ENCODE measurements around the gene MIOX. TPM values are rescaled to one million over a fixed set of nuclear protein-coding genes. Genes with fewer than 3 reads are reported as not detected.

The MIOX gene
- total RNA-seq, 1 experiment from 2014 or later = 0.39 TPM

- no peak overlapping the region for H3K27ac ChIP-seq (ENCODE audit: low read depth, low read length)
- H3K27me3 ChIP-seq (ENCODE audit: insufficient read depth, low read length) = no peaks in the 10 kb centered on the region
- no peak overlapping the region for H3K4me2 ChIP-seq (ENCODE audit: low read length)
- no peaks in the 10 kb centered on the region for H3K9me3 ChIP-seq (ENCODE audit: control insufficient read depth in 1 of 2, insufficient read depth in 1 of 2, low read depth in 1 of 2, low read length in 2 of 2)
- no peaks in the 10 kb centered on the region for H4K20me1 ChIP-seq (ENCODE audit: insufficient read depth)
- intact Hi-C loops (cut with micrococcal nuclease) = no loop called here
- no peaks in the 10 kb centered on the region for H3K9me2 ChIP-seq (ENCODE audit: insufficient read depth)
- H3K4me1 ChIP-seq (ENCODE audit: control insufficient read depth in 1 of 2, insufficient read depth in 2 of 2, low read length in 2 of 2) = peaks cover 10% of the 10 kb centered on the region in 2 experiments
- no peak overlapping the region for H3K9ac ChIP-seq (ENCODE audit: low read length)
- ATAC-seq (no peak), DNase-seq (ENCODE audit: low read depth, low spot score) (no peak)
- ChIA-PET POLR2A (interaction anchor here (1.6 kb wide), 1 partner anchor 12 kb away, joined by 5 read pairs; the partner anchor contains the start of gene SCO2), CTCF (no interaction called here), RAD21 (ENCODE audit: low non-redundant PET in 1 of 2, low total read pairs in 2 of 2, uncharacterized antibody in 2 of 2, unreplicated experiment in 2 of 2) (no interaction called here)
- no peak overlapping the region for H2AFZ ChIP-seq (ENCODE audit: low read depth, low read length, poor library complexity, severe bottlenecking)
- BruUV-seq (replicated peaks) = no TSS peak
- peaks cover 83% of the 10 kb centered on the region for H3K79me2 ChIP-seq (ENCODE audit: insufficient read depth, low read length)
- no peak overlapping the region for H3K4me3 ChIP-seq (replicated peaks in 1 of 2; ENCODE audit: low read depth in 1 of 2, low read length in 2 of 2)
- peaks cover 7 to 15% of the 10 kb centered on the region in 2 experiments; a peak in 3 of 4 replicates for H3K36me3 ChIP-seq (ENCODE audit: control insufficient read depth in 1 of 2, insufficient read depth in 2 of 2, low read length in 2 of 2)
- TF ChIP-seq YY1 (IDR thresholded peaks at IDR 0.05; ENCODE audit: extremely low read depth, insufficient replicate concordance, low read depth, low read length) = no peak
- TF ChIP-seq SP1 (IDR thresholded peaks at IDR 0.05; ENCODE audit: low read depth) = no peak
These were observed 26.5 kb downstream of the MIOX start for GRCh38 chr22:50513175-50513574.

GRCh38 chr22:50516068-50516467 lies 29.4 kb downstream of the MIOX start:
- TF ChIP-seq YY1 (IDR thresholded peaks at IDR 0.05; ENCODE audit: extremely low read depth, insufficient replicate concordance, low read depth, low read length) (no peak), MAX (IDR thresholded peaks at IDR 0.05) (no peak), EGR1 (IDR thresholded peaks at IDR 0.05; ENCODE audit: low read depth) (no peak), EZH2 (IDR thresholded peaks at IDR 0.05) (no peak), EZH2phosphoT487 (IDR thresholded peaks at IDR 0.05; ENCODE audit: borderline replicate concordance) (no peak), JUND (IDR thresholded peaks at IDR 0.05) (no peak), SRF (IDR thresholded peaks at IDR 0.05; ENCODE audit: low read depth) (no peak), SIN3A (IDR thresholded peaks at IDR 0.05; ENCODE audit: low read depth) (no peak), TCF7L2 (IDR thresholded peaks at IDR 0.05; ENCODE audit: borderline replicate concordance, extremely low read depth, insufficient read depth, insufficient read length) (no peak), FOSL1 (IDR thresholded peaks at IDR 0.05; ENCODE audit: low read depth) (no peak), CTCF (IDR thresholded peaks at IDR 0.05 in 2 of 3, conservative IDR thresholded peaks at IDR 0.05 in 1 of 3; ENCODE audit: borderline replicate concordance in 1 of 3, insufficient read depth in 1 of 3, low read depth in 2 of 3, low read length in 2 of 3) (no peak)
- DNase-seq (ENCODE audit: low read depth, low spot score) (no peak), ATAC-seq (no peak)
- no peaks in the 10 kb centered on the region for H3K9me3 ChIP-seq (ENCODE audit: control insufficient read depth in 1 of 2, insufficient read depth in 1 of 2, low read depth in 1 of 2, low read length in 2 of 2)
- H3K4me3 ChIP-seq (replicated peaks in 1 of 2; ENCODE audit: low read depth in 1 of 2, low read length in 2 of 2) = no peak overlapping the region
- POLR2A ChIA-PET = no interaction called here
- no TSS peak for BruUV-seq (replicated peaks)
- intact Hi-C loops (cut with micrococcal nuclease) = no loop called here
- H3K27ac ChIP-seq (ENCODE audit: low read depth, low read length) = no peak overlapping the region
- H2AFZ ChIP-seq (ENCODE audit: low read depth, low read length, poor library complexity, severe bottlenecking) = no peak overlapping the region
- peaks cover 7 to 26% of the 10 kb centered on the region in 2 experiments; a peak in 2 of 4 replicates for H3K36me3 ChIP-seq (ENCODE audit: control insufficient read depth in 1 of 2, insufficient read depth in 2 of 2, low read length in 2 of 2)
- no peak overlapping the region for H3K9ac ChIP-seq (ENCODE audit: low read length)
- H3K79me2 ChIP-seq (ENCODE audit: insufficient read depth, low read length) = peaks cover 57% of the 10 kb centered on the region
- no peaks in the 10 kb centered on the region for H3K4me1 ChIP-seq (ENCODE audit: control insufficient read depth in 1 of 2, insufficient read depth in 2 of 2, low read length in 2 of 2)
- CTCF ChIA-PET = no interaction called here
- RAD21 ChIA-PET (ENCODE audit: low non-redundant PET in 1 of 2, low total read pairs in 2 of 2, uncharacterized antibody in 2 of 2, unreplicated experiment in 2 of 2) = no interaction called here
- H4K20me1 ChIP-seq (ENCODE audit: insufficient read depth) = no peaks in the 10 kb centered on the region
- H3K9me2 ChIP-seq (ENCODE audit: insufficient read depth) = no peaks in the 10 kb centered on the region
- H3K4me2 ChIP-seq (ENCODE audit: low read length) = no peak overlapping the region
- H3K27me3 ChIP-seq (ENCODE audit: insufficient read depth, low read length) = no peaks in the 10 kb centered on the region
